GM21390 (cell line): ENCODE data around the gene TMEM178A.
"Not testable (repeated sequence)": the region's sequence is repeated elsewhere in the genome, so short reads cannot be mapped to it uniquely, and the experiment has no call there.

Experiments used
- ATAC-seq: cut with Tn5 transposase; IDR thresholded peaks from one replicate; pipeline ENCODE4 v1.9.1; 2021; ENCODE audit not compliant: unreplicated experiment

Gene TMEM178A

DNA sequence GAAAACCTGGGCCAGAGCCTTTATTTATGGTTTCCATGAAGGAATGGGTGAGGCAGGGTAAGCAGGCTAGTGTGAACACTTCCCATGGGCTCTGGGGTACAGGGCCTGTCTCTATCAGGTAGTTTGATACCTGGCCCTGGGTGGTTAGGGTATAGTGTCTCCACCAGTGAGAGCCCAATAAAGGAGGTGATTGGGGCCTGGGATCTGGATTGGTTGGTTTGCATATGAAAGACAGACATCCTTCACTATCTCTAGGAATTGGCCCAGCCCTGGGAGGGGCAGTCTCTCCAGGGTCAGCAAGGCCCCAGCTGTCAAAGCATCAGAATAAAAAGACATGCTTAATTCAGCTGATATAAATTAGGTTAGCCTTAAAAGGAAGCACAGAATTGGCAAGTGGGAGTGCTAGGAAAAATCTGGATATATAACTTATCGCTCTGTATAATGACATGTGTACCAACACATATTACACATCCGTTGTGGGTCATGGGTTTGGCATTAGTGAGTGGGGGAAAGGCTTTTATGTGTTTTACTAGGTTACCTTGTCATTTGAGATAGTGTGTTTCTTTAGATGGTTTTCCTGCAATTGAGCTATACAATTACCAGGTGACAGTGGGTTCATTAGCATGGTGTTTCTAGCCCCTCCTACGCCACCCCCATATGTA, 18.5 kb upstream of the TMEM178A start:
- ATAC-seq: no peak

DNA sequence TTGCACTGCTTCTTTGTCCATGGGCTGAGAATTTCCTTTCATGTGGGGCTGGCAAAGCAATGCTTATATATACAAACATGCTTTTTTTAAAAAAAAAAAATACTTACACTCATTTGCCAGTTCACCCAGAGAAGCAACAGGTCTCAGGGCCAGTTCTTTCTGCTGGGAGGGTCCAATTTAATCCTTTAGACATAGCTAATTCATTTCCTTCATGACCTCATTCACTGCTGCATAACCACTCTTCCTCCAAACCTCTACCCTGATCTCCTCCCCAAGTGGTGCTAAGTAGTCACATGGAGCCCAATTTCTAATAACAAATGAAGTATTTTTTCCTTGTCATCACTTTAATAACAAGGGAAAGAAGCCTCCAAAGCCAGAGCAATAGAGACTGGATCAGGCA, 17.1 kb upstream of the TMEM178A start:
- no peak for ATAC-seq

DNA sequence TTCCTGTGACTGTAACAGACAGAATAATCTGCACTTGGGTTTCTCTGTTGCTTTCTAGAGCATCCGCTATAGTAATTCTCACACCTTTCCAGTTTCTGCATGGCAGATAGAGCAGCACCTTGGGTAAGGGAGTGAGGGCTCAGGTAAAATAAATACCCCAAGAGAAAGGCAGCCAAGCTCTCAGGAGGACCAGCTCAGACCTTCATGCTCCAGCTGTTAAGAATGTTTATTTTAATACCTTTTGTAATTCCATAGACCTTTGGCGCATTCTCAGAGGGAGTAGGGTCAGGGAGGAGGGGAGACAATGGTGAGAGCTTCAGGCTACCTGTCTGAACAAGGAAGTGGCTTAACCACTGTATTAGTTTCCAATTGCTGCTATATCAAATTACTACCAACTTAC, 16.2 kb upstream of the TMEM178A start:
- no peak for ATAC-seq

DNA sequence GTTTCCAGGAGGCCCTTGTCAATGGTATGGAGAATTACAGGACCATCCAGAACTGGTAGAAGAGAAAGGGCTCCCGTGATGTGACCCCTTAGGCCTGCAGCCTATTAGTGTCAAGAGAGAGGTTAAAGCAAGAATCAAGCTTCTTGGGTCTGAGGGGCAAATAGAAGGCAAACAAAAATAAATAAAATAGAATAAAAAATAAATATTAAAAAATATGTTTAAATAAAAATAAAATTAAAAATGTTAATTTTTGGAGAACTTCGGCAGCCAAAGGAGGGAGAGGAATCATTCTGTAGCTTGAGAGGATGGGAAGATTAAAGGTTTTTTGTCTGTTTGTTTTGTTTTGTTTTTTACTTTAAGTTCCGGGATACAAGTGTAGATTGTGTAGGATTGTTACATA, 15.2 kb upstream of the TMEM178A start:
- no peak for ATAC-seq

DNA sequence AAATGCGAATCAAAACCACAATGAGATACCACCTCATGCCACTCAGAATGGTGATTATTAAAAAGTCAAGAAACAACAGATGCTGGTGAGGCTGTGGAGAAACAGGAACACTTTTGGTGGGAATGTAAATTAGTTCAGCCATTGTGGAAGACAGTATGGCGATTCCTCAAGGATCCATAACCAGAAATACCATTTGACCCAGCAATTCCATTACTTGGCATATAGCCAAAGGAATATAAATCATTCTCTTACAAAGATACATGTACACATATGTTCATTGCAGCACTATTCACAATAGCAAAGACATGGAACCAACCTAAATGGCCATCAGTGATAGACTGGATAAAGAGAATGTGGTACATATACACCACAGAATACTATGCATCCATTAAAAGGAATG, 9.5 kb upstream of the TMEM178A start:
- ATAC-seq: not testable (repeated sequence)

DNA sequence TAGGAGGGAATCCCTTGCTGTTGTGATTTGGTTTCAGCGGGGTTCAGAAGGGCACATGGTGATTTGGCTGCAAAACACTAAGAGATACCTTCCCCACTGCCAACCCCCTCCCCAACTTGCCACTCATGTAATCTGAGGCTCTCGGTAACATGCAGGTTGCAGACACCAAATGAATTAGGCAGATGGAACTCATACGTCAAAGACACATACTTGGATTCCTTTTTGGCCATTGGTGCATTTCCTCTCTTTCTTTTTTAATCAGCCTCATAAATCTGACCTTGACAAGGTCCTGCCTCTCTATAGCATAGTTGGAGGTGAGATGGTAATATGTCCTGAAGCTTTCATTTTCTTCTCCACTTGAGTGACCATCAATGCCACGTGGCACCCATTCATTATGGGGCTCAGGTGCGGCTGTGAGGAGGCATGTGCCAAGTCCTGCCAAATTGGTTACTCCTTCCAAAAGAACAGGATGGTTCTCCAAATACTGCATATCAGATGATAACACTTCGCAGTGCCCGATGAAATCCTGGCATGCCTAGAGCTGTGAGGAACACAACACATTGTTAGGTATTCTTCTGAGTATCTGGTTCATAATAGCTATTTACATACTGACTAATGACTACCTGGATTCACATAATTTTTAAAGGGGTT, 8.3 kb upstream of the TMEM178A start:
- ATAC-seq: no peak

DNA sequence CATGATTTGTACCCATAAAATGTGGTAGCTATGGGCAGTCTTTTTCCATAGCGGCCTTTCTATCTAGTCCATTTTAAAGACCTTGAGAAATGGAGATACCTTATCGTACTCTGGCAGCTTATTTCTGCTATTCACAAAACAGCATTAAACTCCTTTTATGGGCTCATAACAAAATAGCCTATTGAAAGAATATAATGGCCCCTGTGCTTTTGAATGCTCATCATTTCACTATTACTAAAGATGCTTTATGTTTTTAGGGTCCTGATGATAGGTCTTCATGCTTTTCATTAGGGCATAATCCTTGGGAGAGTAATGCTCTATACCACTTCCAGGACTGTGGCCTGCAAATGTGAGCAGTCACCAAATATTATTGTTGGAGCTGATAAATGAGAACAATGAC, 7.3 kb upstream of the TMEM178A start:
- no peak for ATAC-seq

DNA sequence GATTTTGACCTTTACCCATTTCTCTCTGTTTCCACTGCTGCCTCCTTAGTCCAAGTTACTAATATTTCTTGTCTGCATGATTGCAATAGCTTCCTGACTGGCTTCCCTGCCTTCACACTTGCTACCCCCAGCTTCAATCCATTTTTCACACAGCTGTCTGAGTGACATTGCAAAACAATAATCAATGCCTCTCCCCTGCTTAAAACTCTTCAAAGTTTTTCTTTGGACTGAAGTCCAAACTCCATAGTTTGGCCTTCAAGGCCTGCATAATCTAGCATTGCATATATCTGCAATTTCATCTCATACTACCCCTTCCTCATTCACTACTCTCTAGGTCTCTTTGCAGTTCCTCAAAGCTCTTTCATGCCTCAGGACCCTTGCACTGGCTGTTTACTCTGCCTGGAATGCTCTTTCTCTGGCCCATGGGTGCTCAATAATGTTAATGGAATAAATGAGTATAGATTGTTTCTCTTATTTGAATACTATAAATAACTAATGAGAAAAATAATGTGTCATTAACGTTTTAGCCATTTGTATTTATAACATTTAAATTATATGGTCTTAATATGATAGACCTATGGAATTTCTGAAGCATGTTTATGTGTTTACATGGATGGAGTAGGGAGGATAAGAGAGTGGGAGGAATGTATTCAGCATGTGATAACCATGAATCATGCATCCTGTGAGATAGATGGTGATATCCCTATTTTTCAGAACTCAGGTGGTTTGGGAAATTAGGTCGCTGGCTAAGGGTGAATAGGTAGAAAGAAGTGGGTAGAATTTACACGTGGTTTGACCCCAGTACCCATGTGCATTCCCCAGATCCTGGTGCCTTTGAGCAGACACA, 5.7 kb upstream of the TMEM178A start:
- no peak for ATAC-seq

DNA sequence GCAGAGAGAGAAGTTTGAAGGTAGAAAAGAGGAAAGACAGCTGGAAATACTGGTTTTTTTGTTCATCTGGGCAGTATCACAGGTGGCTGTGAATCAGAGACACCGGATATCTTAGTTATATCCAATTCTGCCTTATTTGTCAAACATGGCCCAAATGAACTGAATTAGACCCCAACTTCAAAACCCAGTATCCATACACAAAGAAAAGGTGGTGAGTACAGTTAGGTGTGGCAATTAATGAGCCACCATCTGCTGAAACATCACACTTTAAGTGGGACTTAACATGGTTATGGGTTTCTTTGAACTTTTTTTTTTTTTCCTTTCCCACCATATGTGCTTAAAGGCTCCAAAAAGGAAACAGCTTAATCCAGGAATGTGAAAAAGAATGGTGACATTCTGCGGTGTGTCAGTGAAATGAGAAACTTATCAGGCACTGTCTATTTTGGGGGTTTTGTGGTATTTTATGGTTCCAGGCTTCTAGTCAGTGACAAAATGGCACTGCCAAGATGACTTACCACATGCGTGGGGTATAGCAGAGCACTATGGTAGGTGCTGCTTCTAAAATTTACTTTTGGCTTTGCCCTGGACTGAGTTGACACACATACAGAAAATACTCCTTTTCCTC, 5.0 kb upstream of the TMEM178A start:
- no peak for ATAC-seq

DNA sequence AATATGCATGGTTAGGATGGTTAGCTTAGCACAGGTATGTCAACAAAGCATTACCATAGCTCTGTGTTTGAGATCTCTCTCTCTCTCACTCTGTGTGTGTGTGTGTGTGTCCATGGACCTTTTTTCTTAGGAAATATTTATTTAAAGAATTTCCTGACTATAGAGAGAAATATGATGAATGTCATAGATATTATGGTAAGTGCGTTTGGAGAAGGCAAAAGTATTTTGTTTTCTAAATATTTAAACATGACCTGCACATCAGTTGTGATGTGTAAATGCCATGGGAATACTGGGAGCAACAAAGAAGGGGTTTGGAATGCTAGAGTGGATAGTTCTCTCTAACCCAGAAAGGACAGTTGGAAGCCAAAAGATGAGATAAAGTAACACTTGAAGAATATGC, 3.9 kb upstream of the TMEM178A start:
- ATAC-seq: no peak

DNA sequence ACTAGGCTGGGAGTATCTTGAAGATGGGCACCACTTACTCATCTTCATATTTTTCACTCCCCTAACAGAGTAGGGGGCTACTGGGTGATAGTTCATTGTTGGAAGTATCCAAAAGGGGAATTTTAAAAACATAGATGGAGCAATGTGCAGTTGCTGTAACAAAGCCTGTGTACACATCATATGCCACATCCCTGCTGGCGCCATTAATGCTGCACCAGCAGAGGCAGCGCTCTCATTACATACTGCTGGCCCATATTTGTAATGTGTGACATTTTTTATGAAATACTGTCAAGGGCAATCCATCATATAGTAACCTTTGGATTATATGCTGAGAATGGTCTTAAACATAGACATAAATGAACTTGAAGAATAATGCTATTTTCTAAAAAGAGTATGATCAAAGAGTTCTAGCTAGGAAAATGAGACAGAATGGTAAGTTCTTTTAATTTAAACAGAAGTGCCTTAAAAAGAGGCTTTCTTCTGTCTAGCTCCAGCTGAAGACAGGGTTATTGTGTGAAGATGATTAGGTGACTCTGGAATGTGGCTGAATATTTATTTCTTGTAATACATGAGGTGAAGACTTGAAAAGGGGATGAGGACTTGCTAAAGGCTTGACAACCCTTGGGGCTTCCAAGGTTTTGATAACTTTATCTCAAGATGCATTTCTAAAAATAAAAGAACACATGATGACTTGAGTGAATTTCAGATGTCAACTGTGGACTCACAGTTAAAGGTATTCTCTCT, 2.4 kb upstream of the TMEM178A start:
- no peak for ATAC-seq

DNA sequence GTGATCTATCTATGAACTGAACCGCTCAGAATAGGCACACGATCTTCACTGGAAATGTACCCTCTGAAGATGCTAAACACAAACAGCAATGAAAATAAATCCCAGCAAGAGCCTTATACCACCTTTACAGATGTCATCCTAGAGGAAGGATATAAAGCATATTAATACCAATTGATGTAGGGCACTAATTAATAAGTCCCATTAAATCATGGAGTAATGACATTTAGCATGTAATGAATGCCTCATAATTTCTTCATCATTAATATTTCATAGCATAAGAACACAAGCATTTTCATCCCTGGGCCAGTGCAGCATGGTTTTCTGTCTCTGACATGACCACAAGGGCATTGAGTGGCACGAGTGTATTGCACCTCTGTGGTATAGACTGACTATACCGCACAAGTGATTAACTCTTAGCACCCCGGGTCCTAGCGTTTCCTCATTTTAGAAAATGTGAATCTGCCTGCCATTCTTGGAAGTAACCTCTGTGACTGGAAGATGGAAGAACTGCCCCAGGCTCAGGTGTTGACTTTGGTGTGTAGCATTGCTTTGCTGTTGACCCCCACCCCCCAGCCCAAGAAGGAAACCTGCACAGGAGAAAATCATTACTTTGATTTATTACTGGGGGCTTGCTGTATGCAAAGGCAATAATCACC, 1.4 kb upstream of the TMEM178A start:
- no peak for ATAC-seq

DNA sequence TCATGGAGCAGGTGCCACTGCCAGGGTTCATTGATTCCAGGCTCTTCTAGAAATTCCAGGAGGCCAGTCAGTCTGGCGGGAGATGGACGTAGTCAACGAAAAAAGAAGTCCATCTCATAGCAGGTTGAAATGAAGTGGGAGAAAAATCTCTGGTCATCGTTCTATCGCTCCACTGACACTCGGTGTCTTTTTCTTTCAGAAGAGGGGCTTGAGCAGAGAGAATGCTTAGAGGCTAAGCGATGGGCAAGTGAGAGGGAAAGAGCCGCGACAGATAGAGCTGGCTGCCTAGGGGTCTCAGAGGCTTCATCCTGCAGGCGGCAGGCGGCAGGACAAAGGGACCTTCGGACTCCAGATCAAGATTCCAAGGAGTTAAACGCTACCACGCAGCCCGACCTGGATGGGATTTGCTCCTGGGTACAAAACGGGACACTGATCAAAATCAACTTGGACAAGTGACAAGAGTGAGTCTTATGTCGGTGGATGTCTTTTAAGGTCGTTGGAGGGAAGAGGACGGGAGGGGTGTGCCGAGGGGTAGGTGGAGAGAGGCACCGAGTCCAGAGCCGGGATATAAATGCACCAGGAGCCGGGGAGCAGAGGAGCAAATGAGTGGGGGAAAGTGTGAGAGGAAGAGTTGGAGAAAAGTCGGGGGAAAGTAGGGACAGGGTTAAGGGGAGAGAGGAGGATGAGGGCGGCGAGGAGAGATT, 677 bp upstream of the TMEM178A start:
- ATAC-seq: no peak

DNA sequence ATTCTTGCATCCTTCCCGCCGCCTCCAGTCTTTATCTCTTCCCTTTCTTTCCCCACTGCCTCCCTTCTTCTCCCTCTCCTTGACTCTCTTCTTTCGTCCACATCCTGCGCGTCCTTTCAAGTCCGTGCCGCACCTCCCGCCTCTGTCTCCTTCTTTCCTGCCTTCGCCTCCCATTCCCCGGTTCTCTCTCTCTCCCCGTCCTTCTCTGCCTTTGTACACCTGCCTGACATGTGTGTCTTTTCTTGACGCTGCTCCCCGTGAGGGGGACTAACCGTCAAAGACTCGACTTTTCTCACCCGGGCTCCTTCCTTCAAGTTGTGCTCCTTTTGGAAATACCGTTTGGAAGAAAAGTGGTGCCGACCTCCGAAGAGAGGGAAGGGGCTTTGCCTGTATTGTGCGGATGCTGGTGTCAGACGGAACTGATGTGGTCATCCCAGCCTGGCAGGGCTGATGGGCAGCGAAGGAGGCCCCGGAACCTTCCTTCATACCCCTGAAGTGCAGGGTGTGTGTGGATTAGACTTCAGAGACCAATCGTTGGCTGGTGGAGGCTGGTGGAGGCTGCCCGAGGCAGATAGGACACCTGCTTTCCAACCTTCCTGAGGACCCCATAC, 879 bp downstream of the TMEM178A start:
- ATAC-seq: no peak

DNA sequence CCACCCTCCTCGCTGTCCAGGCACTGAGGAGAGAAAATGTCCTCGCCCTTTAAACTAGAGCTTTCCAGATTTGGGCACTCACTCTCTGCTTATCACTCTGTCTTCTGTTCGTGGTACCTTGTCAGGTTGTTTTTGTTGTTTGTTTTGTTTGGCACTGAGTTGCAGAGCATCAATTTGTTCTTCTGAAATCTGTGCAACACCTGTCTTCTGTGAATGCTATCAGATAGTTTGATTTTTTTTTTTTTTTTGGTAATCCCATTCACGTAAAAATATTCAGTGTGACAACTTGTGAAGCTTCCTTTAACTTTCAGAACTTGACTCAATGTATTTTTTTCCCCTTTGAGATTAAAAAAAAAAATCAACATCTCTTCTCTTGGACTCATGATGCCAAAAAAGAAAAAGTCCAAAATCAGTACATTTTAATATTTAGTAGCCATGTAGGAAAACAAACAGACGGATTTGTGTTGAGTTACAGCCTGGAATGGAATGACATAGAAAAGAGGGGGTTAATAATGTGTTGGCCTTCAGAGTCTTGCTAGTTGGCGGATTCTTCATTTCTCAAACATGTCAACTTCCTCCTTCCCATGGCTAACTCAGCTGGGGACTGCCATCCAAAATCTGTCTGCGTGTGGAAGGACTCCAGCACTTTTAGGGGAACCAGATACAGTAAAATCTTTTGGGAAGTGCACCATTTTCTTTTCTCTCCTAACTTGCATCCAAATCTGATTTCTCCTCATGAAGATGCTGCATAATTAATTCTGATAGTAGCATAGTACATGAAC, 1.6 kb downstream of the TMEM178A start:
- ATAC-seq: no peak

DNA sequence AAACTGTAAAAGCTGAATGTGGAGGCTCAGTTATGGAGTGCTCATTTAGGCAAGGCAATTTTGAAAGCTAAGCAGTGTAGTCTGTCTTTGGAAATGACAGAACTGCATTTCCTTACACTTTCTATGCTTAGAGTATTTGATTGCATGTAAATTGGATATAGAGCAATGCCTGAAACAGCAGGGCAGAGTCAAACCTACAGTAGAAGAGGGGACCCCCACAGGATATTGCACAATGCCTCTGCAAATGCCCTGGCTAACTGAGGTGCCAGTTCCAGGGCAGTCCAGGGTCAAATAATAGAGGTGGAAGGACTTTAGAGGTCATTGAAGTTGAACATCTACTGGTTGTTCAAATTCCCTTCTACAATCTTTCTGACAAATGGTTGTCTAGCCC, 2.2 kb downstream of the TMEM178A start:
- no peak for ATAC-seq

DNA sequence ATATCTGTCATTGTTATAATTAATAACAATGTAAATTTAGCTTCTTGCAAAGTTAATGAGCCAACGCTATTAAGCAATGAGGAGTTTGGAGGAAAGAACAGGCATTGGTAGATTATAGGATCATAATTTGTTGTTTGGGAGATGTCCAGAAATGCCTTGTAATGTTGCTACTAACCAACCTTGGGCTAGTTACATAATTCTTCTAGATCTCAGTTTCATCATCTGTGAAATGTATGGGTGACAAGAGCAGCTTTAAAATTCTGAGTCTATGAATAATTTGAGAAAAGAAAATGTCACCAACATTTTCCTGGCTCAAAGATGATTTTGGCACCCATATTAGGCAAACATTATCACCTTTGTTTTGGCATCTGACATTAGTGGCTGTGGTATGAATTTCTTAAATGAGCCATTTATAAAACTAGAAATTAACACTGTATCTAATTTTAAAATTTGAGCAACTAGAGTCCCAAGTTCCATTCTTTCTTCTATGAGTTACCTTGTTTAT, 2.9 kb downstream of the TMEM178A start:
- ATAC-seq: no peak

DNA sequence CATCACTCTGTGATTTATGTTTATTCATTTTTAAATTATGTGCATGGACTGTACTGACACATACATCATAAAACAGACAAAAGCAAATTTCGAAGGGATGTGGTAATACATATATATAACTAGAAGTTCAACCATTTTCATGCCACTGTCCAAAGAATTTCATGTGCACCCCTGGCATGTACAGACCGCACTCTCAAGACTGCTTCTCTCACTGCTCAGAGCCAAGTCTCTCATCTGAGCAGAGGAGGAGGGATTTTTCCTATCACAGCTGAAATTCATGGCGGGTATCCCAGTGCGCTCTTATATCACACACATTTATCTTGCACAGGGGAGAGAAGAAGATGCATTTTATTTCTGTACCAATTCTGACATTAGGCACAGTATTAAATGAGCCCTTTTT, 5.9 kb downstream of the TMEM178A start:
- no peak for ATAC-seq
